Renal pelvis (tissue), 12 donors: ENCODE measurements around the gene KRT17. TPM values are rescaled to one million over a fixed set of nuclear protein-coding genes. Genes with fewer than 3 reads are reported as not detected.

Experiments used
- DNase-seq: peaks from one replicate; pipeline ENCODE4 v3.0.0-alpha.2; 2013
- long read RNA-seq, 16 experiments: transcript quantifications; one replicate each; lab custom pipeline, GENCODE V29; 2026
- polyA plus RNA-seq, 3 donors: library from polyadenylated mRNA; unstranded; fragments of 120-200 nt; gene quantifications; one replicate each; pipeline ENCODE4 v1.2.1, GENCODE V29; 2013; ENCODE audit not compliant: insufficient read length in 3 of 3

KRT17 gene
- 1 to 10 TPM; 1.6 to 4.8 (median 2.0) TPM for polyA plus RNA-seq
- long read RNA-seq, donor 1, partial matches to known transcripts = 0 of 1 reads
- long read RNA-seq, donor 1, other reads (novel, unspliced or antisense) = 0 of 1 reads
- long read RNA-seq, donor 2, partial matches to known transcripts = 0 of 2 reads
- long read RNA-seq, donor 2, other reads (novel, unspliced or antisense) = 0 of 2 reads
- long read RNA-seq, donor 3 = 0 reads
- long read RNA-seq, donor 4, partial matches to known transcripts = 0 of 2 reads
- long read RNA-seq, donor 4, other reads (novel, unspliced or antisense) = 0 of 2 reads
- long read RNA-seq, donor 5 = 0 reads
- long read RNA-seq, donor 6 = 0 reads
- long read RNA-seq, donor 7, transcript KRT17-209 (8 exons, 1,651 nt) = major isoform, 5 of 7 reads
- long read RNA-seq, donor 7, partial matches to known transcripts = 0 of 7 reads
- long read RNA-seq, donor 7, other reads (novel, unspliced or antisense) = 0 of 7 reads
- long read RNA-seq, donor 8 = 0 reads
- long read RNA-seq, donor 9 = 0 reads
- long read RNA-seq, donor 10, partial matches to known transcripts = 0 of 5 reads
- long read RNA-seq, donor 10, other reads (novel, unspliced or antisense) = 0 of 5 reads
- long read RNA-seq, donor 11, partial matches to known transcripts = 0 of 1 reads
- long read RNA-seq, donor 11, other reads (novel, unspliced or antisense) = 0 of 1 reads
- long read RNA-seq, donor 12, partial matches to known transcripts = 0 of 1 reads
- long read RNA-seq, donor 12, other reads (novel, unspliced or antisense) = 0 of 1 reads
- long read RNA-seq, donor 13 = 0 reads
- long read RNA-seq, donor 14 = 0 reads
- long read RNA-seq, donor 15 = 0 reads
- long read RNA-seq, donor 16 = 0 reads

DNA sequence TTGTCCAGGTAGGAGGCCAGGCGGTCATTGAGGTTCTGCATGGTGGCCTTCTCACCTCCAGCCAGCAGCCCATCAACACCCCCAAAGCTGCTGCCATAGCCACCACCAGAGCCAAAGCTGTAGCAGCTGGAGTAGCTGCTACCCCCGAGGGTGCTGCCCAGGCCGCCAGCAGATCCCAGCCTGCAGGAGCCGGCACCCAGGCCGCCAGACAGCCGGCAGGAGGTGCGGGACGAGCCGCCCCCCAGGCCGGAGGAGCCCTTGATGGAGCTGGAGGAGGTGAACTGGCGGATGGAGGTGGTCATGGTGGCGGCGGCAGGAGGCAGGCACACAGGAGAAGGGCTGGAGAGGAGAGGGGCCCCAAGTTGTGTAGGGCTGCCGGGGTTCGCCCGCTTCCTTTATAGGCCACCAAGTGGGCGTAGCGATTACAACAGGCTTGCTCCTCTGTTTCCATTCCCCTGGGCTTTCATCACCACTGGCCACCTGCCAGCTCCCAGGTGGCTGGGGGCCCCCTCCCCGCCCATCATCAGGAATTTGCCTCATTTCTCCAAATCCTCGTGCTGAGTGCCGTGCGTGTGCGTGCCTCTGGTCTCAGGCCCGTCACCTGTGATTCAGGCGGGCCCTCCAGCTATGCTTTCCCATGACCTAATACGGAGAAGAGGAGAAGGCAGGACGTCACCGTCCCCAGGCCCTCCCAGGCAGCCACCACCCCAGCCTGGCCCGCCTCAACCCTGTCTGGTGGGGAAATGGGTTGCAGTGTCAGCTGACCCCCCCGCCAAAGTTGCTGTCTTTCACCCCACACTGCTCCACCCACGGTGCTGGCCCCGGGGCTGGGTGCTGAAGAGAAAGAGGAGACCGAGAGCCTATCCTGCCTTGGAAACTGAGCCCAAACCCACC lies at the start of gene KRT17:
Gene KRT17 (minus strand): TSS at position 368 of the 894 bp plus-strand sequence. CDS start 66 bp downstream, at position 302.
- DNase-seq = no peak

DNA sequence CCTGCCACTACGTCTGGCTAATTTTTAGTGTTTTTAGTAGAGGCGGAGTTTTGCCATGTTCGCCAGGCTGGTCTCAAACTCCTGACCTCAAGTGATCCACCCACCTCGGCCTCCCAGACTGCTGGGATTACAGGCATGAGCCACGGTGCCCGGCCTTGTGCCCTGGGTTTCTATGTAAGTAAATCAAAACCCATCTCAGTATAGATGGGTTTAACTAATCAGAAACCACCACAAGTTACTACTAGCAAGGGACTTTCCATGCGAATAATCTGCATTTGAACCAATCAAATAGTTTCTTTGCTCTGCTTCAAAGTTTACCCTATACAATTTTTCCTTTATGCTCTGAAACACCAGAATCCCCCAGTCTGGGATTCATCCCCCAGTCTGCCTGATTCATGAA lies 47.8 kb upstream of the KRT17 start:
- no peak for DNase-seq

DNA sequence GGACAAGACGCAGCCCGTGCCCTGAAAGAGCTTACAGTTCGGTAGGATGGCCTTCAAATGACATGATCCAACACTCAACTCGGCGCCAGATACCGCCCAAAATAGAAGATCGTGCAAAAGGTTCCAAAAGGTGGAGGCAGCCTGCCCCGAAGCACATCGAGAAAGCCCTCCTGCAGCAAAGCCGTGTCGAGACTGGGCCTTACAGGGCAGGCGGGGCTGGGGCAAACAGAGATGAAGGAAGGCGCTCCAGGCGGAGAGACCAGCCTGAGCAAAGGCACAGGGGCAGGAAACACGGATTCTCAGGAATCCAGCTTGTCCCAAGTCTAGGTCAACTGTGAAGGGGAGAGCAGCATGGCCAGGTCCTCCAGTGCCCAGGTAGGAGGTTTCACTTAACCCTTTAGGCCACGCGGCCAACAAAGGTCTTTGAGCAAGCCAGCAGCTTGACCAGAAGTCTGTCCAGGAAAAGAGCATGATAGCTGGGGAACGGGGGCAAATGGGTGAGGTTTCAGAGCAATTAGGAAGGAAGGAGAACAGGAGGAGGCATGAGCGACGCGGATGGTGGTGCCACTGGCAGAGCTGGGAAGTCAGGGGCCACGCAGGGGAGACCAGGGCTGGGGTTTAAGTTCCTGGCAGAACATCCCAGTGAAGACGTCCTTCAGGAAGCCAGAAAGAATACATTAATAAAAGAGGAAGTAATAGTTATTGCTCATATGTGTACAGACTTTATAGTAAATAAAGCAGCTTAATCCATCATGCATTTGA lies 43.1 kb upstream of the KRT17 start:
- no peak for DNase-seq

DNA sequence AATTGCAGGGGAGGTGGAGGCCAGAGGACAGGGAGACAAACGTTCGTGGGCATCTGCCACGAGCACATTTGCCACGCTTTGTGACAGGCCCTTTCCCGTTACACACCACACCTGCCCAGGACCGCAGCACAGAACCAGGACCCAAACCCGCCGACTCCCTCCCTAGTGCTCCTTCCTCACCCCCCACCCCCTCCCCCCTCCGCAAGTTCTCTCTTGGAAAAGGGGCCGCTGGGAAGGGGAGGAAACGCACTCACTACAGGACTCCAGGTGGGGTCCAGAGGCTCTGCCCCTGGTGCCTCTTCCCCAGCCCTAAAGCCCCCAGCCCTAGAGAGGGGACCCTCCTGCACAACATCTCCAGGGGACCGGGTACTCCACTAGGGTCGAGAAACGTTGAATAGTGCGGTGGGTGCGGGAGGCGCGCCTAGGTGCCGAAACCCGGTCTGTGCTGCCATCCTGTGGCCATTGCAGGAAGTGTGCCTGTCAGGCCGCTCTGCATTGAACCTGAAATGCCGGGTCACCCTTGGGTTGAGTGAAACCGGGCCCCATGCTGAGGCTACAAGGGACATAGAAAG lies 42.4 kb upstream of the KRT17 start:
- DNase-seq = peak; percentile 70

DNA sequence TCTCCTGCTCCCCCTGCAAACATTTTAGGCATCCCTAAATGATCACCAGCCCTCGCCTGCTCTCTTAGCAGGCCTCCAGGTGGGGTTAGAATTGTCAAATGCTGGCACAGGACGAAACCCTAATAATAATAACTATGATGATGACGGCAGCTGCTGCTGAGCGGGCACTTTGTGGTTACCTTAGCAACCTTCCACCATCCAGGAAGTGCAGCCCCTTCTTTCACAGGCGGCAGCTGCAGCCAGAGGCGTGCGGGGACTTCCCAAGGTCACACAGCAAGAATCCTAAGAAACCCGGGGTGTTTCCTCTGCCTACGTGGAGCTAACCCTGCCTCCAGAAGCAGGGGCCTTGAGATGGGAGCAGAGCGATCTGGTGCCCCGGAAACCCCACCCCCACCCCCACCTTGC lies 41.9 kb upstream of the KRT17 start:
- DNase-seq = peak; percentile 31

DNA sequence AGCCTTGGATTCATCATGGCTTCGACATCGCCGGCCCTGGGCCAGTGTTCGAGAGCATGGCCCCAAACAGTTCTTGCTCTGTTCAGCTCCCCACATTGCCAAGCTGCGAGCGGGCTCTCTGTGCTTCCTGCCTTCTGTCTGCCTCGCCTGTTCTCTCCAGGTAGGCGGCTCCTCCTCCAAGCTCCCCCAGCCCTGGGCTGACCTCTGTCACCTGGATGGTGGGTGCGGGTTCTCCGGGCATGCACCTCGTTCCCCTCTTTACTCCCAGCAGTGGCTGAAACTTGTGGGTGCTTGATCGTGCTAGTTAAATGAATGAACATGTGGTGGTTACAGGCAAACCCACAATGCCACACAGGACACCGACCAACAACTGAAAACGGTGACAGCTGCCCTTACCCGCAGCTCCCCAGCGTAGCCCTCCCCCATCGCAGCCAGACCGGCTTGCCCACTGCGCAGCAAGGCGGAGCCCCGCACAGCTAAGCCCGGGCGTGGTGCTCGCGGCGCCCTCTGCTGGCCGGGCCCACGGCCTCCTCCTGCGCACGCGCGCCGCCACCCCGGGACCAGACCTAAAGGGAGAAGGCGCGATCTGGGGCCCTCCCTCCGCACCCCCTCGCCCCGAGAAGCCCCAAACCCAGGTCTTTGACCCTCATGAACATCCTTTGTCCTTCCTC lies 41.3 kb upstream of the KRT17 start:
- DNase-seq = peak; percentile 79

DNA sequence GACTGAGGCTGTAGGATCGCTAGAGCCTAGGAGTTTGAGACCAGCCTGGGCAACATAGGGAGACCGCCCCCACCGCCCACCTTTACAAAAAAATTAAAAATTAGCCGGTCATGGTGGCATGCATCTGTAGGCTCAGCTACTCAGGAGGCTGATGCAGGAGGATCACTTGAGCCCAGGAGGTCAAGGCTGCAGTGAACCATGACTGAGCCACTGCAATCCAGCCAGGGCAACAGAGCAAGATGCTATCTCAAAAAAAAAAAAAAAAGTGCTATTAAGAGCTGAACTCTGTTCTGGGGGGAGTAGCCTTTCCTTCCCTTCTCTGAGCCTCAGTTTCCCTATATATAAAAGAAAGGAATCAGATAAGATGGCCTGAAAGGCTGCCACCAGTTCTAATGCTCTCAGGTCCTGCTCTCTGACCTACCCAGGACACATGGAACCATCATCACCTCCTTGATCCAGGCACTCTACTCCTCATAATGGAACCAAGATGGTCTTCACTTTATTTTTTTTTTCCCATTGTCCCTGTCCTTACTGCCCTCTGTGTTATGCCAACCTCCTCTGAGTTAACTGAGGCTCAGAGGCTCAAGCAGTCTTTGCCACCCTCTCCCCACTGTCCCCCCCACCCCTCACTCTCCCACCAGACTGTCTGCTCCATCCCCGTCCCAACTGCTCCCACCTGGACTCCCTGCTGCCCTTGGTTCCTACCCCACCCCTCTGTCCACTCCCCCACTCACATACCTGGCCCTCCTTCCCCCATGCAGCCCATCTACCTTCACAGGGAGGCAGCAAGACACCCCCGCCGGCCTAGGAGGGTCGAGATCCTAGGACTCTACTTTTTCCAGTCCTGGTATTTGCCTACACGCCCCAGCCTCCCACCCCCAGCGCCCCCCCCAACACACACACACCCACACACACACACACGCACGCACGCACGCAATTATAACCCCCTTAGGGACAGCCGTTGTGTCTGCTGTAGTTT lies 40.5 kb upstream of the KRT17 start:
- no peak for DNase-seq

DNA sequence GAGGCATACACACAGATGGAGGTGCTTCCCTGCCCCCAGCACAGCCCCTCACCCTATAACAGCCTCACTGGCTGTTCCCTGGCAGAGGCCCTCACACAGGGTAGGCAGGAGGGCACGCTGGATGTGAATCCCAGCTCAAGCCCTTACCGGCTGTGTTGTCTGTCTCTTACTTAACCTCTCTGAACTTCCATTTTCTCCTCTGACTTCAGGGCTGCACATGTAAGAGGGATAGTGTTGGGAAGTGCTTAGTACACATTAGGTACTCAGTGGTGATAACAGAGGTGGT lies 39.7 kb upstream of the KRT17 start:
- no peak for DNase-seq

DNA sequence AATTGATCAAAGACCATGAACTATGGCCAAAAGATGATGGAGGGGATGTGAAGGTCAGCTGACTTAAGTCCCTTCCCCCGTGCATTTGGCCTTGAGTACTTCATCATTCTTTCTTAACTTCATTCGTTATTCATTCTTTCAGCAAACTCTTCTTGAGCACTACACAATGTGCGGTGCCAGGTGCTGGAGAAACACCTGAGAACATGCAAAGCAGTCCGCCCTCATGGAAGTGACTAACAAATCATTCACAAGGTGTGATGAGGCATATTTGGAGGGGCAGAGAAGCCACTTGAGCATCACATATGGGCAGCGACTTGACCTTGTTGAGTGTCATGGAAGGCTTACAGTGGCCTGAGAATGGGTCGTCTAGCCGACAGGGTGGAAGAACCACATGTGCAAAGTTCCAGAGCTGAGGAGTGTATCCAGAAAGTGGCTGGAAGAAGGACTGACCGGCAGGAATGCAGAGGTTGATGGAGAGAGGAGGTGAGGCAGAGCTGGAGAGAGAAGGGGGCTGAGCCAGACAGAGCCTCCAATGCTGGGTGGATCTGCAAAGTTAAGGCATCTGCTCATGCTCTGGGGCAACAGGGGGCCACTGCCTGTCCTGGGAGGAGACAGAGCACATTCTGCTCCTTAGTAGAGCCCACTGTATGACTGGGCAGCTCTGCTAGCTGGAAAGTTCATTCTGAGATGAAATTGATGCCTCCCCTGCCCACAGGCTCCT lies 39.2 kb upstream of the KRT17 start:
- DNase-seq = no peak

DNA sequence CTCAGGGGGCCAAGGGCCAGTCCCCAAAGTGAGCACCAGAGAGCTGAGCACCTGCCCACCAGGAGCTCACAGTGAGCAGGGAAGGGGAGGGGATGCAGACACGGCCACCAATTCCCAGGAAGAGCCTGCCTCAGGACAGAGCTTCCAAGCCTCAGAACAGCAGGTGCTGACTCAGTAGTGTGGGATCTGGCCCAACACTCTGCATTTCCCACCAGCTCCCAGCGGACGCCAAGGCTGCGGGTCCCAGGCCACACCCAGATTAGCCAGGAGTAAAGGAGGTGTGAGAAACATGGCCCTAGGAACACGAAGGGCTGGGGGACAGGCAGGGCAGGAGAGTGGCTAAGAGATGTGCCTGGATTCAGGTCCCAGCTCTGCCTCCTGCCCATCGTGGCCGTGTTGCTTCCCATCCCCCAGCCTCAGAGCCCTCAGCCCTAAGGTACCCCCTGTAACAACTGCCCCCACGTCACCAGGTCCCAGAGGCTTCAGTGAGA lies 35.9 kb upstream of the KRT17 start:
- DNase-seq = no peak

DNA sequence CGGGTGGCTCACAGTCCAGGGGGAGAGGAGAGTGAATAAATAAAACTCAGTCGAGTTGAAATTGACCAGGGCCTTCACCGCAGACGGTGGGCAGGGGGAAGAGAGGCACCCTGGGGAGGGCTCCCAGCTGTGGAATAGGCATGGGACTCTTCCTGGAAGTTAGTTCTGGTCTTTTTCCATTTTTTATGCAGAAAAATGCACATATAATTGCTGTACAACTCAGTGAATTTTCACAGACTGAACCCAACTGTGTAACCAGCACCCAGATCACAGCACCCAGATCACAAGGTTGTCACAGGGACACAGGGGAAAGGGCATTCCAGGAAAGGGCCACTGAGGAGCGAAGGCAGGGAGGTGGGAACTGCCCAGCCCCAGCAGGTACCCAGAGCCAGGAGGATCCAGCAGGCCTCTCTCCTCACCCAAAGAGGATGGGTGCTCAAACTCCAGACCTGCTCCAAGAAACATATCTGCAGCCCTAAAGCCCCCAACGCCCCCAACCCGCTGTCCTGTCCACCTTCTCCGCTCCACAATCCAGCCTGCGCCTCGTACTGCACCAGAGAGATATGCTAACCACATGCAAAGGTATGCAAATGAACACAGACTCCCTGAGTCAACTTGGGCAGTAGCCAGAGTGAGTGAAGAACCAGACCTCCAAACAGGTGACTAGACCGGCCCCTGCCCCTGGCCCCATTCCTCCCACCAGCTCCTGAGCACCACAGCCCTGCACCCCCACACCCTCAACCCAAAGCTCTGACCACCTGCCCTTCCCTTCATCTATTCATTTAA lies 35.2 kb upstream of the KRT17 start:
- DNase-seq = no peak

DNA sequence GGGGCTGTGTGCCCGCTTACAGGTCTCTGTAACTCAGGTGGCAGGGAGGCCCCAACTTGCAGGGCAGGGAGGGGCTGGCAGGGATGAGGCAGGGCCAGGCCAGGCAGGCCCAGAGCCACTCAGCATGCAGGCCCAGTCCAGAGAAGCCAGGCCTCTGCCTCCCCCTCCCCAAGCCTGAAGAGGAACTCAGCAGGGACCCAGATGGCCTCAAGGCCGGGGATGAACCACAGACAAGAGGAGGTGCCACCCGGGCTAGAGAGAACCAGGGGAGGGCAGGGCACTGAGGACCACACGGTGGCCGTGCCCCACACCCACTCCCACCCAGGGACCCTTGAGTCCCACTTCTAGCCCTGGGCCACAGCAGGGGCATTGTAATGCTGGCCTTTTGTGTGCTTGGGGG lies 34.5 kb upstream of the KRT17 start:
- no peak for DNase-seq

DNA sequence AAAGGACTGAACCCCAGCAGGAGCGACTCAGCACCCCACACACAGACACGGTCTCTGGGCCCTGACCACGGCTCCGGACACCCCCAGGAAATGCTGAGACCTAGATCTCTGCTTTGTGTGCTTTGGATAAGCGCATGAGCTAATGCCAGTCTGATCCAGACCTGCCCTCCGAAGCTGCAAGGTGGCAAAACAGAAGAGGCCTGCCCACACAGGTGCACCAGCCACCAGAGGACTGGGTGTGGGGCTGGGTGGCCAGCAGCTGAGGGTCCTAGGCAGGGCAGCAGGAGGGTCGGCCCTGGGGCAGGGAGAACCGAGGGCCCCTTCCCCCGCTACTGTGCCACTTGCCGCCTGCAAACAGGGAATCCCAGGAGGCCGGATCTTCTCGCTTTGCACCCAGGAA lies 33.6 kb upstream of the KRT17 start:
- DNase-seq = no peak

DNA sequence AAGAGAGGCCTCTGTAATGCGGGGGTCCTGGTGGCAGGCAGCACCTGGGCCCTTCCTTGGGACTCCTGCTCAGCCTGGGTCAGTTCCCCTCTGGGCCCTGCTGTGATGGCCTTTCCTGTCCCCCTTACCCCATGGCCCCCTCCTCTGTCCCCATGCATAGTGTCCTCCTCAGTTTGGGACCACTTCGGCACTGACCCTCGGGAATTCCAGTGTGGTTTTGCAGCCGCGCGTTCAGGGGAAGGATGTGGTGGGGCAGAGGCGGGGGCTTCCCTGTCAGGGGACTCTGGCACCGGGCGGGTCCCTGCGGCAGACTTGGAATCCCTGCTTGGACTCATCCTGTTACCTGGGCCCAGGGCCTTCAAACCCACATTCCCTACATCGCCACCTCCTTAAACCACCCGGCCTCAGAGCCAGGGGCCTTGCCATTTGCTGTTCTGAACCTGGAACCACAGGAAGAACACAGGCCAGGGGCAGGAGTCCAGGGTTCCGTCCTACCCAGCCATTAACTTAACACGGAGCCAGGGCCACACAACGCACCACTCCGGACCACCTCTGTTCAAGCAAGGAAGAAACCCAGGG lies 32.9 kb upstream of the KRT17 start:
- DNase-seq = no peak

DNA sequence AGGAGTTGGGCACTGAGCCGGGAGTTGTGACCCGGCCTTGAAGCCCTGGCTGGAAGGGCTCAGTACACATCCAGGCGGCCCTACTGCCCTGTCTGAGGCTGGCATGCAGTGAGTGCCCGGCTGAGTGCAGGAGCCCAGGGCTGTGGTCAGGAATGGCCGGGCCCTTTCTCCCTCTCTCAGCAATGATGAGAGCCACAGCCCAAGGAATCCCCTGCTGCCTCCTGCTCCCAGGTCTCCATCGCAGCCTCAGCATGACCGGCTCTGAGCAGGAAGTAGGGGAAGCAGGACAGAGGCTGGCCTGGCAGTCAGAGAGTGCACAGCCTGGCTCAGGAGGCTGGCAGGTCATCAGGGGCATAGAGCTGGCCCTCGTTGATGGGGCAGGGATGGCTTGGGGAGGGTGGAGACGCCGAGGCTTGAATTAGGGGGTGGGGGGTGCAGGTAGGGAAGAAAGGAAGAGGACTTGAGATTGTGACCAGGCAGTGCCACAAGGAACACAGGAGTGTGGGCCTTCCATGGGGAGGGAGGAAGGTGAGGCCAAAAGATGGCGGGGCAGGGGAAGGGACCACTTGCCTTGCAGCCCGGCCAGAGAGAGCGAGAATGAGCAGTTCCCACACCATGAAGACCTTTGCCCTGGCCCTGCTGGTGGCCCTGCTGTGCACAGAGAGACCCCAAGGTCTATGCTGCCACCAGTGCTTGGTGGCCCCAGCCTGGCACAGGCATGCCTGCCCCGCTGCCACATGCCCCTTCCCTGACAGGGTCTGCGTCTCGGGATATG lies 32.1 kb upstream of the KRT17 start:
- DNase-seq = no peak

DNA sequence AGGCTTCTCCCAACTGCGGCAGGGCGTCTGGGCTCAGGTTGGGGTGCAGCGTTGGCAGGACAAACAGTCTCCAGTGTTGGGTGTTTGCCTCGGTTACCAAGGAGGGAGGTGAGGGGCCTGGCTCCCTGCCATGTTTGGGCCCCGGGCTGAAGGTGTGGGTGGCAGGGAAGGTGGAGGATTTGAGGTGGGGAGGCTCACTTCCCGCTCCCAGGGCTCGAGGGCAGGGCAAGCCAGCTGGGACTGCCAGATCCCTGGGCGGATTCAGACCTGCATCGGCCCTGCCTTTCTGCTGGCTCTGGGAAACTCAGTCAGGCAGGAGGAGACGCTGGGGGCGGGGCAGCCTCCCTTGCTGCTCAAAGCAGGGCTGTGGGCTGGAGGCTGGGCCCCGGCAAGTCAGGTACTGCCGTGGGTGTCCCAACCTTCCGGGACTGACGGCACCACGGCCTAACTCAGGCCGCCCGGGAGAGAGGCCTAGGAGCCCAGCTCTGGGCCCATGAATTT lies 31.3 kb upstream of the KRT17 start:
- DNase-seq = peak; percentile 61
